HCT116 (cell line): ENCODE results near the gene ACSL3. TPM values are rescaled to one million over a fixed set of nuclear protein-coding genes. Genes with fewer than 3 reads are reported as not detected.
"Not testable (repeated sequence)": the region's sequence is repeated elsewhere in the genome, so short reads cannot be mapped to it uniquely, and the experiment has no call there.

Experiments used
- ATAC-seq: fragments of 200-7000 bp; cut with Tn5 transposase; 2 replicates; pipeline ENCODE4 v1.9.1; 2020; ENCODE audit warnings: mild to moderate bottlenecking, moderate library complexity
- BruUV-seq: library from RNA; stranded (reverse); fragments of 400-500 nt; replicated peaks from 2 replicates; lab custom pipeline; 2021; lab: Mats Ljungman, UMichigan
- CTCF ChIA-PET: fragments of 300-600 bp; sonication (Branson Sonifier 250); formaldehyde crosslinking; loops from one replicate; lab custom pipeline; 2021; ENCODE audit warnings: antibody characterized with exemption; lab: Charles Lee
- POLR2A ChIA-PET: fragments of 300-600, 350-600 bp; sonication (Branson Sonifier 250); formaldehyde crosslinking; loops from one replicate; lab custom pipeline; 2021; ENCODE audit warnings: antibody characterized with exemption; lab: Charles Lee
- RAD21 ChIA-PET, 2 experiments: fragments of 300-600 bp; sonication (Branson Sonifier 250); formaldehyde crosslinking; loops; one replicate each; lab custom pipeline; 2023; ENCODE audit warnings: low total read pairs in 2 of 2; ENCODE audit not compliant: uncharacterized antibody in 2 of 2, unreplicated experiment in 2 of 2, low non-redundant PET in 1 of 2; lab: Charles Lee
- DNase-seq: peaks from one replicate; pipeline ENCODE4 v3.0.0-alpha.2; 2010; ENCODE audit warnings: low read depth, low spot score
- H2AFZ ChIP-seq: fragments of 200-600 bp; shearing (Covaris generic), sonication (generic); 2 replicates; pipeline ENCODE4 v1.6.1; 2017; ENCODE audit warnings: low read depth, mixed run types, mixed read lengths, antibody characterized with exemption, low read length; ENCODE audit not compliant: poor library complexity, severe bottlenecking
- H3K27ac ChIP-seq: 2 replicates; pipeline ENCODE4 v1.5.1; 2012; ENCODE audit warnings: low read depth, low read length
- H3K27me3 ChIP-seq: fragments of 200-600 bp; sonication (generic); 2 replicates; pipeline ENCODE4 v1.6.1; 2016; ENCODE audit warnings: mixed run types, low read length, mixed read lengths; ENCODE audit not compliant: insufficient read depth
- H3K36me3 ChIP-seq, 2 experiments: fragments of 200-500 bp in 1 of 2; fragments of 200-600 bp in 1 of 2; sonication (Bioruptor generic) in 1 of 2; sonication (generic) in 1 of 2; 2 replicates each; pipeline versions ENCODE4 v1.5.1 to v1.6.1; 2014 to 2016; ENCODE audit warnings: low read length in 2 of 2, inconsistent platforms in 1 of 2, mixed read lengths in 1 of 2, mixed run types in 1 of 2; ENCODE audit not compliant: insufficient read depth in 2 of 2, control insufficient read depth in 1 of 2
- H3K4me1 ChIP-seq, 2 experiments: fragments of 200-600 bp in 1 of 2; sonication (generic) in 1 of 2; 2 replicates each; pipeline versions ENCODE4 v1.5.1 to v1.6.1; 2012 to 2017; ENCODE audit warnings: low read length in 2 of 2, inconsistent platforms in 1 of 2, mild to moderate bottlenecking in 1 of 2, mixed read lengths in 1 of 2, mixed run types in 1 of 2, moderate library complexity in 1 of 2; ENCODE audit not compliant: insufficient read depth in 2 of 2, control insufficient read depth in 1 of 2
- H3K4me2 ChIP-seq: fragments of 200-600 bp; sonication (generic); 2 replicates; pipeline ENCODE4 v1.6.1; 2017; ENCODE audit warnings: mixed run types, low read length, mixed read lengths
- H3K4me3 ChIP-seq, 2 experiments: fragments of 200-600 bp in 1 of 2; sonication (generic) in 1 of 2; replicated peaks in 1 of 2; 2 replicates each; pipeline ENCODE4 v1.5.1; 2011 to 2016; ENCODE audit warnings: low read length in 2 of 2, control low read depth in 1 of 2, low read depth in 1 of 2, mild to moderate bottlenecking in 1 of 2, mixed read lengths in 1 of 2, mixed run types in 1 of 2
- H3K79me2 ChIP-seq: fragments of 200-600 bp; sonication (generic); 2 replicates; pipeline ENCODE4 v1.6.1; 2017; ENCODE audit warnings: mild to moderate bottlenecking, mixed run types, low read length, moderate library complexity, mixed read lengths; ENCODE audit not compliant: insufficient read depth
- H3K9ac ChIP-seq: fragments of 200-600 bp; sonication (generic); 2 replicates; pipeline ENCODE4 v1.6.1; 2016; ENCODE audit warnings: low read length, mixed read lengths
- H3K9me2 ChIP-seq: fragments of 200-600 bp; sonication (generic), shearing (Covaris generic); 2 replicates; pipeline ENCODE4 v1.6.1; 2017; ENCODE audit warnings: mixed run types, mild to moderate bottlenecking, moderate library complexity; ENCODE audit not compliant: insufficient read depth
- H3K9me3 ChIP-seq, 2 experiments: fragments of 200-500 bp in 1 of 2; fragments of 200-600 bp in 1 of 2; sonication (Bioruptor generic) in 1 of 2; sonication (generic) in 1 of 2; 2 replicates each; pipeline ENCODE4 v1.6.1; 2014 to 2017; ENCODE audit warnings: low read length in 2 of 2, mixed read lengths in 2 of 2, inconsistent platforms in 1 of 2, low read depth in 1 of 2, mild to moderate bottlenecking in 1 of 2, mixed run types in 1 of 2, moderate library complexity in 1 of 2; ENCODE audit not compliant: control insufficient read depth in 1 of 2, insufficient read depth in 1 of 2
- H4K20me1 ChIP-seq: fragments of 200-600 bp; sonication (generic), shearing (Covaris generic); 2 replicates; pipeline ENCODE4 v1.6.1; 2017; ENCODE audit warnings: mixed run types, mild to moderate bottlenecking, moderate library complexity; ENCODE audit not compliant: insufficient read depth
- CBX3 ChIP-seq: IDR thresholded peaks from 2 replicates; pipeline ENCODE4 v1.6.1; 2012; ENCODE audit warnings: low read depth
- FOSL1 ChIP-seq: IDR thresholded peaks from 2 replicates; pipeline ENCODE4 v1.6.1; 2012; ENCODE audit warnings: low read depth
- JUND ChIP-seq: IDR thresholded peaks from 2 replicates; pipeline ENCODE4 v1.6.1; 2012
- SRF ChIP-seq: IDR thresholded peaks from 2 replicates; pipeline ENCODE4 v1.6.1; 2012; ENCODE audit warnings: low read depth
- ZFX ChIP-seq: fragments of 450-650 bp; IDR thresholded peaks from 2 replicates; pipeline ENCODE4 v1.6.1; 2017
- intact Hi-C: fragments of 100-400 bp; cut with micrococcal nuclease; formaldehyde crosslinking; loops from 2 replicates; pipeline ENCODE4 v1.10.0; 2022
- total RNA-seq: library from RNA; stranded (reverse); gene quantifications from one replicate; pipeline ENCODE4 v1.2.1, GENCODE V29; 2021; ENCODE audit not compliant: unreplicated experiment

Gene ACSL3
- total RNA-seq, 1 experiment from 2014 or later = 142 TPM

- ATAC-seq (peak; percentile 63), DNase-seq (peak; percentile 32)
- Histone ChIP-seq H2AFZ (peak overlapping the region; percentile 100), H3K4me3 (peak overlapping the region; percentile 14 to 30), H3K4me2 (peak overlapping the region; percentile 59), H3K27ac (no peak overlapping the region; the same call in 1 of the 2 replicates), H3K9me2 (no peaks in the 10 kb centered on the region), H3K9ac (no peak overlapping the region), H3K79me2 (no peaks in the 10 kb centered on the region), H3K9me3 (no peaks in the 10 kb centered on the region), H3K36me3 (no peaks in the 10 kb centered on the region), H4K20me1 (no peaks in the 10 kb centered on the region), H3K27me3 (no peaks in the 10 kb centered on the region), H3K4me1 (peaks cover 0 to 22% of the 10 kb centered on the region in 2 experiments; a peak in 2 of 4 replicates)
- RAD21 ChIA-PET = no interaction called here
- POLR2A ChIA-PET = no interaction called here
- BruUV-seq = no TSS peak
- intact Hi-C loops = no loop called here
- peak; percentile 47; the same call in 1 of the 2 replicates for TF ChIP-seq JUND
- TF ChIP-seq CBX3 = peak; percentile 54; the same call in 1 of the 2 replicates
- peak; percentile 34; the same call in 1 of the 2 replicates for TF ChIP-seq SRF
- no peak for TF ChIP-seq ZFX
- peak; percentile 68 for TF ChIP-seq FOSL1
- CTCF ChIA-PET = interaction anchor here (0.6 to 1.1 kb wide), 4 partner anchors 13 to 167 kb away, joined by 3 read pairs; no protein-coding TSS in a partner anchor
Measured at GRCh38 chr2:222844323-222844722, 16.5 kb upstream of the ACSL3 start.

GRCh38 chr2:222845314-222845713 lies 15.5 kb upstream of the ACSL3 start:
- H3K9ac ChIP-seq, H3K4me3 ChIP-seq, BruUV-seq, POLR2A ChIA-PET, H3K9me2 ChIP-seq, H3K27me3 ChIP-seq, RAD21 ChIA-PET, DNase-seq, ATAC-seq, H2AFZ ChIP-seq, H3K27ac ChIP-seq, H3K79me2 ChIP-seq, H4K20me1 ChIP-seq, intact Hi-C loops, CTCF ChIA-PET, H3K4me2 ChIP-seq, H3K36me3 ChIP-seq, H3K9me3 ChIP-seq: not testable (repeated sequence)
- H3K4me1 ChIP-seq = peaks cover 0 to 22% of the 10 kb centered on the region in 2 experiments; a peak in 2 of 4 replicates
